SK-N-SH treated with all-trans-retinoic acid at 6 μM for 48 hours (cell line): ENCODE data around the gene KCNQ5.
A peak's percentile ranks its signal among the peaks of the same experiment; 100 is the strongest.

ENCODE experiments used
- ATAC-seq: fragments of 200-7000 bp; cut with Tn5 transposase; 3 replicates; pipeline ENCODE4 v1.9.1; 2020; ENCODE audit warnings: mild to moderate bottlenecking, moderate library complexity
- ARNTL ChIP-seq: fragments of 450-650 bp; formaldehyde crosslinking; IDR thresholded peaks from 2 replicates; pipeline ENCODE4 v1.5.0; 2020; ENCODE audit warnings: low read depth, mild to moderate bottlenecking, moderate library complexity, borderline replicate concordance
- BACH2 ChIP-seq: fragments of 250-450 bp; sonication (Bioruptor Pico); IDR thresholded peaks from 2 replicates; pipeline ENCODE4 v1.9.0; 2021; ENCODE audit warnings: mild to moderate bottlenecking, borderline replicate concordance
- CSDC2 ChIP-seq: fragments of 250-450 bp; sonication (Bioruptor Pico); IDR thresholded peaks from 2 replicates; pipeline ENCODE4 v1.5.0; 2020; ENCODE audit warnings: mild to moderate bottlenecking, moderate library complexity
- ESRRG ChIP-seq: fragments of 250-450 bp; sonication (Bioruptor Pico); IDR thresholded peaks from 2 replicates; pipeline ENCODE4 v1.6.1; 2021; ENCODE audit warnings: mild to moderate bottlenecking
- GLIS3 ChIP-seq: fragments of 250-450 bp; sonication (Bioruptor Pico); IDR thresholded peaks from 2 replicates; pipeline ENCODE4 v1.5.0; 2020; ENCODE audit warnings: mild to moderate bottlenecking, moderate library complexity
- ISL1 ChIP-seq: fragments of 250-450 bp; sonication (Bioruptor Pico); IDR thresholded peaks from 2 replicates; pipeline ENCODE4 v2.1.2; 2022; ENCODE audit warnings: mild to moderate bottlenecking, moderate library complexity
- POU6F1 ChIP-seq: fragments of 250-450 bp; sonication (Bioruptor Pico); IDR thresholded peaks from 2 replicates; pipeline ENCODE4 v1.8.0; 2021; ENCODE audit warnings: low read depth, mild to moderate bottlenecking, moderate library complexity, borderline replicate concordance
- PPARA ChIP-seq: fragments of 250-450 bp; sonication (Bioruptor Pico); IDR thresholded peaks from 2 replicates; pipeline ENCODE4 v1.5.0; 2020; ENCODE audit warnings: mild to moderate bottlenecking, borderline replicate concordance
- RARB ChIP-seq: fragments of 250-450 bp; sonication (Bioruptor Pico); IDR thresholded peaks from 2 replicates; pipeline ENCODE4 v1.8.0; 2021; ENCODE audit warnings: mild to moderate bottlenecking, moderate library complexity
- TCF4 ChIP-seq: fragments of 250-450 bp; sonication (Bioruptor Pico); IDR thresholded peaks from 2 replicates; pipeline ENCODE4 v1.8.0; 2021; ENCODE audit warnings: mild to moderate bottlenecking, moderate library complexity, borderline replicate concordance
- TOX ChIP-seq: fragments of 250-450 bp; sonication (Bioruptor Pico); IDR thresholded peaks from 2 replicates; pipeline ENCODE4 v1.8.0; 2021; ENCODE audit warnings: mild to moderate bottlenecking, moderate library complexity, borderline replicate concordance
- ZFP3 ChIP-seq: fragments of 250-450 bp; sonication (Bioruptor Pico); IDR thresholded peaks from 2 replicates; pipeline ENCODE4 v1.5.0; 2020; ENCODE audit warnings: mild to moderate bottlenecking, moderate library complexity
- ZNF565 ChIP-seq: fragments of 450-650 bp; formaldehyde crosslinking; conservative IDR thresholded peaks from 2 replicates; pipeline ENCODE4 v1.5.0; 2020; ENCODE audit warnings: low read depth, mild to moderate bottlenecking, moderate library complexity
- ZNF70 ChIP-seq: fragments of 450-650 bp; formaldehyde crosslinking; IDR thresholded peaks from 2 replicates; pipeline ENCODE4 v1.5.0; 2020; ENCODE audit warnings: mild to moderate bottlenecking, moderate library complexity
- ZNF8 ChIP-seq: fragments of 450-650 bp; formaldehyde crosslinking; IDR thresholded peaks from 2 replicates; pipeline ENCODE4 v1.5.0; 2020; ENCODE audit warnings: mild to moderate bottlenecking, moderate library complexity
- TF ChIP-seq, protein P1 (sequence below): fragments of 250-450 bp; sonication (Bioruptor Pico); IDR thresholded peaks from 2 replicates; pipeline ENCODE4 v1.5.1; 2020; ENCODE audit warnings: low read depth, mild to moderate bottlenecking, moderate library complexity
- TF ChIP-seq, protein P2 (sequence below): fragments of 250-450 bp; sonication (Bioruptor Pico); IDR thresholded peaks from 2 replicates; pipeline ENCODE4 v1.8.0; 2020; ENCODE audit warnings: mild to moderate bottlenecking, moderate library complexity, borderline replicate concordance
- TF ChIP-seq, protein P3 (sequence below): fragments of 250-450 bp; sonication (Bioruptor Pico); IDR thresholded peaks from 2 replicates; pipeline ENCODE4 v1.5.0; 2020; ENCODE audit warnings: mild to moderate bottlenecking, moderate library complexity
- TF ChIP-seq, protein P4 (sequence below): fragments of 250-450 bp; sonication (Bioruptor Pico); IDR thresholded peaks from 2 replicates; pipeline ENCODE4 v1.5.1; 2021; ENCODE audit warnings: mild to moderate bottlenecking, moderate library complexity

Gene KCNQ5

DNA sequence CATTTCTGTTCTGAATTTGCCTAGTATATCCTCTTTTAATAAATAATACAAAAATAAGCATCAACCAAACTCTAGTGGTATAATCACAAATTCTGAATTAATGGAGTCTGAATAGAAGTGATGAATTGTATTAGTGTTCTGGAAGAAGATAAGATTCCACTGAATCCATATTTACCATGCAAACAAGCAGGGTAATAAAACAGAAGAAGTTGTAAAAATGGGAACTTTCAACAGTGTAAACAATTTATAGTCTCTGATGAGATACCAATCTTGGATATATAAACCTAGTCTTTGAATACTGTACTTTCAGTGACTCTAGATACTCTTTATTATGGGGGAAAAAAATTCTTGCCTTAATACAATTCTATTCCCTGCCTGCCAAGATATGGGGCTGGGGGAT is 405.8 kb downstream of the KCNQ5 start:
- no peak for ATAC-seq

GRCh38 chr6:73028124-73028766 is 406.4 kb downstream of the KCNQ5 start:
- no peak for ATAC-seq
- TF ChIP-seq PPARA (CRISPR knock-in tag): no peak
- no peak for TF ChIP-seq ZNF565
- TF ChIP-seq ARNTL (CRISPR knock-in tag): no peak
- no peak for TF ChIP-seq ZNF8 (CRISPR knock-in tag)
- no peak for TF ChIP-seq CSDC2 (CRISPR knock-in tag)
- TF ChIP-seq TOX (CRISPR knock-in tag): no peak
- TF ChIP-seq ZNF70 (CRISPR knock-in tag): no peak
- TF ChIP-seq, protein P1, sequence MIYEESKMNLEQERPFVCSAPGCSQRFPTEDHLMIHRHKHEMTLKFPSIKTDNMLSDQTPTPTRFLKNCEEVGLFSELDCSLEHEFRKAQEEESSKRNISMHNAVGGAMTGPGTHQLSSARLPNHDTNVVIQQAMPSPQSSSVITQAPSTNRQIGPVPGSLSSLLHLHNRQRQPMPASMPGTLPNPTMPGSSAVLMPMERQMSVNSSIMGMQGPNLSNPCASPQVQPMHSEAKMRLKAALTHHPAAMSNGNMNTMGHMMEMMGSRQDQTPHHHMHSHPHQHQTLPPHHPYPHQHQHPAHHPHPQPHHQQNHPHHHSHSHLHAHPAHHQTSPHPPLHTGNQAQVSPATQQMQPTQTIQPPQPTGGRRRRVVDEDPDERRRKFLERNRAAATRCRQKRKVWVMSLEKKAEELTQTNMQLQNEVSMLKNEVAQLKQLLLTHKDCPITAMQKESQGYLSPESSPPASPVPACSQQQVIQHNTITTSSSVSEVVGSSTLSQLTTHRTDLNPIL (CRISPR knock-in tag): no peak
- no peak for TF ChIP-seq BACH2 (CRISPR knock-in tag)
- TF ChIP-seq, protein P2, sequence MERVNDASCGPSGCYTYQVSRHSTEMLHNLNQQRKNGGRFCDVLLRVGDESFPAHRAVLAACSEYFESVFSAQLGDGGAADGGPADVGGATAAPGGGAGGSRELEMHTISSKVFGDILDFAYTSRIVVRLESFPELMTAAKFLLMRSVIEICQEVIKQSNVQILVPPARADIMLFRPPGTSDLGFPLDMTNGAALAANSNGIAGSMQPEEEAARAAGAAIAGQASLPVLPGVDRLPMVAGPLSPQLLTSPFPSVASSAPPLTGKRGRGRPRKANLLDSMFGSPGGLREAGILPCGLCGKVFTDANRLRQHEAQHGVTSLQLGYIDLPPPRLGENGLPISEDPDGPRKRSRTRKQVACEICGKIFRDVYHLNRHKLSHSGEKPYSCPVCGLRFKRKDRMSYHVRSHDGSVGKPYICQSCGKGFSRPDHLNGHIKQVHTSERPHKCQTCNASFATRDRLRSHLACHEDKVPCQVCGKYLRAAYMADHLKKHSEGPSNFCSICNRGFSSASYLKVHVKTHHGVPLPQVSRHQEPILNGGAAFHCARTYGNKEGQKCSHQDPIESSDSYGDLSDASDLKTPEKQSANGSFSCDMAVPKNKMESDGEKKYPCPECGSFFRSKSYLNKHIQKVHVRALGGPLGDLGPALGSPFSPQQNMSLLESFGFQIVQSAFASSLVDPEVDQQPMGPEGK: no peak
- TF ChIP-seq, all 23 proteins: peak for 0

More for the DNA sequence above, 405.8 kb downstream of the KCNQ5 start:
- TF ChIP-seq BACH2 (CRISPR knock-in tag): no peak
- TF ChIP-seq, protein P1 (CRISPR knock-in tag): no peak
- TF ChIP-seq CSDC2 (CRISPR knock-in tag): no peak
- TF ChIP-seq ZNF565: no peak
- no peak for TF ChIP-seq GLIS3 (CRISPR knock-in tag)
- no peak for TF ChIP-seq ESRRG (CRISPR knock-in tag)
- TF ChIP-seq TCF4: no peak
- TF ChIP-seq POU6F1: no peak
- no peak for TF ChIP-seq ISL1 (CRISPR knock-in tag)
- TF ChIP-seq ZFP3 (CRISPR knock-in tag): no peak
- no peak for TF ChIP-seq RARB

- ATAC-seq: peak; percentile 43; the same call in 2 of the 3 replicates
- TF ChIP-seq ISL1 (CRISPR knock-in tag) (no peak), RARB (no peak), ZFP3 (CRISPR knock-in tag) (no peak), GLIS3 (CRISPR knock-in tag) (no peak), ZNF8 (CRISPR knock-in tag) (no peak), ARNTL (CRISPR knock-in tag) (no peak), ZNF565 (no peak), TOX (CRISPR knock-in tag) (no peak), POU6F1 (no peak)
- TF ChIP-seq, protein P3, sequence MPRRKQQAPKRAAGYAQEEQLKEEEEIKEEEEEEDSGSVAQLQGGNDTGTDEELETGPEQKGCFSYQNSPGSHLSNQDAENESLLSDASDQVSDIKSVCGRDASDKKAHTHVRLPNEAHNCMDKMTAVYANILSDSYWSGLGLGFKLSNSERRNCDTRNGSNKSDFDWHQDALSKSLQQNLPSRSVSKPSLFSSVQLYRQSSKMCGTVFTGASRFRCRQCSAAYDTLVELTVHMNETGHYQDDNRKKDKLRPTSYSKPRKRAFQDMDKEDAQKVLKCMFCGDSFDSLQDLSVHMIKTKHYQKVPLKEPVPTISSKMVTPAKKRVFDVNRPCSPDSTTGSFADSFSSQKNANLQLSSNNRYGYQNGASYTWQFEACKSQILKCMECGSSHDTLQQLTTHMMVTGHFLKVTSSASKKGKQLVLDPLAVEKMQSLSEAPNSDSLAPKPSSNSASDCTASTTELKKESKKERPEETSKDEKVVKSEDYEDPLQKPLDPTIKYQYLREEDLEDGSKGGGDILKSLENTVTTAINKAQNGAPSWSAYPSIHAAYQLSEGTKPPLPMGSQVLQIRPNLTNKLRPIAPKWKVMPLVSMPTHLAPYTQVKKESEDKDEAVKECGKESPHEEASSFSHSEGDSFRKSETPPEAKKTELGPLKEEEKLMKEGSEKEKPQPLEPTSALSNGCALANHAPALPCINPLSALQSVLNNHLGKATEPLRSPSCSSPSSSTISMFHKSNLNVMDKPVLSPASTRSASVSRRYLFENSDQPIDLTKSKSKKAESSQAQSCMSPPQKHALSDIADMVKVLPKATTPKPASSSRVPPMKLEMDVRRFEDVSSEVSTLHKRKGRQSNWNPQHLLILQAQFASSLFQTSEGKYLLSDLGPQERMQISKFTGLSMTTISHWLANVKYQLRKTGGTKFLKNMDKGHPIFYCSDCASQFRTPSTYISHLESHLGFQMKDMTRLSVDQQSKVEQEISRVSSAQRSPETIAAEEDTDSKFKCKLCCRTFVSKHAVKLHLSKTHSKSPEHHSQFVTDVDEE (CRISPR knock-in tag): no peak
- TF ChIP-seq, protein P1 (CRISPR knock-in tag): no peak
- TF ChIP-seq, protein P2: no peak
- TF ChIP-seq, protein P4, sequence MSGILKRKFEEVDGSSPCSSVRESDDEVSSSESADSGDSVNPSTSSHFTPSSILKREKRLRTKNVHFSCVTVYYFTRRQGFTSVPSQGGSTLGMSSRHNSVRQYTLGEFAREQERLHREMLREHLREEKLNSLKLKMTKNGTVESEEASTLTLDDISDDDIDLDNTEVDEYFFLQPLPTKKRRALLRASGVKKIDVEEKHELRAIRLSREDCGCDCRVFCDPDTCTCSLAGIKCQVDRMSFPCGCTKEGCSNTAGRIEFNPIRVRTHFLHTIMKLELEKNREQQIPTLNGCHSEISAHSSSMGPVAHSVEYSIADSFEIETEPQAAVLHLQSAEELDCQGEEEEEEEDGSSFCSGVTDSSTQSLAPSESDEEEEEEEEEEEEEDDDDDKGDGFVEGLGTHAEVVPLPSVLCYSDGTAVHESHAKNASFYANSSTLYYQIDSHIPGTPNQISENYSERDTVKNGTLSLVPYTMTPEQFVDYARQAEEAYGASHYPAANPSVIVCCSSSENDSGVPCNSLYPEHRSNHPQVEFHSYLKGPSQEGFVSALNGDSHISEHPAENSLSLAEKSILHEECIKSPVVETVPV (CRISPR knock-in tag): no peak
Observed at GRCh38 chr6:73028893-73029450, 407.1 kb downstream of the KCNQ5 start.
